Caco-2 (cell line): ENCODE measurements around the gene GRM3. TPM values are rescaled to one million over a fixed set of nuclear protein-coding genes. Genes with fewer than 3 reads are reported as not detected.

ENCODE experiments used
- BruUV-seq: library from RNA; stranded (reverse); fragments of 400-500 nt; replicated peaks from 2 replicates; lab custom pipeline; 2021; lab: Mats Ljungman, UMichigan
- CTCF ChIA-PET: fragments of 300-600 bp; sonication (Branson Sonifier 250); formaldehyde crosslinking; loops from one replicate; lab custom pipeline; 2022; ENCODE audit warnings: antibody characterized with exemption; lab: Charles Lee
- POLR2A ChIA-PET: fragments of 300-600 bp; sonication (Branson Sonifier 250); formaldehyde crosslinking; loops from one replicate; lab custom pipeline; 2022; ENCODE audit warnings: antibody characterized with exemption; lab: Charles Lee
- DNase-seq, 2 experiments: peaks; one replicate each; pipeline versions ENCODE4 v3.0.0 to v3.0.0-alpha.2; 2020 to 2022
- H3K27me3 ChIP-seq: replicated peaks from 2 replicates; pipeline ENCODE4 v1.6.0; 2011; ENCODE audit warnings: low read length; ENCODE audit not compliant: control insufficient read depth, insufficient read depth
- H3K36me3 ChIP-seq: 2 replicates; pipeline ENCODE4 v1.5.1; 2011; ENCODE audit warnings: low read length; ENCODE audit not compliant: control insufficient read depth, insufficient read depth
- H3K4me1 ChIP-seq: fragments of 250-450 bp; sonication (Bioruptor Pico); 2 replicates; pipeline ENCODE4 v1.5.1; 2020; ENCODE audit warnings: mild to moderate bottlenecking
- H3K4me3 ChIP-seq: 2 replicates; pipeline ENCODE4 v1.5.1; 2011; ENCODE audit warnings: low read depth, mild to moderate bottlenecking, control low read depth, low read length
- H3K9me3 ChIP-seq: fragments of 250-450 bp; sonication (Bioruptor Pico); 2 replicates; pipeline ENCODE4 v1.5.1; 2020; ENCODE audit warnings: mild to moderate bottlenecking, moderate library complexity
- H3K27ac Mint-ChIP-seq: one replicate; pipeline ENCODE4 v1.8.0; 2022; ENCODE audit warnings: mixed read lengths; ENCODE audit not compliant: unreplicated experiment
- H3K27me3 Mint-ChIP-seq: one replicate; pipeline ENCODE4 v1.8.0; 2022; ENCODE audit warnings: mixed read lengths; ENCODE audit not compliant: insufficient read depth, unreplicated experiment
- H3K36me3 Mint-ChIP-seq: one replicate; pipeline ENCODE4 v1.8.0; 2022; ENCODE audit warnings: mild to moderate bottlenecking, mixed read lengths; ENCODE audit not compliant: insufficient read depth, unreplicated experiment
- H3K4me1 Mint-ChIP-seq: one replicate; pipeline ENCODE4 v1.8.0; 2022; ENCODE audit warnings: low read depth, mixed read lengths; ENCODE audit not compliant: unreplicated experiment
- H3K4me3 Mint-ChIP-seq: one replicate; pipeline ENCODE4 v1.8.0; 2022; ENCODE audit warnings: mild to moderate bottlenecking, moderate library complexity, mixed read lengths; ENCODE audit not compliant: unreplicated experiment
- H3K9me3 Mint-ChIP-seq: one replicate; pipeline ENCODE4 v1.8.0; 2022; ENCODE audit warnings: mixed read lengths; ENCODE audit not compliant: unreplicated experiment
- intact Hi-C: fragments of 100-400 bp; cut with micrococcal nuclease; formaldehyde crosslinking; loops from one replicate; pipeline ENCODE4 v1.10.0; 2022; ENCODE audit not compliant: unreplicated experiment
- total RNA-seq: library from RNA; stranded (reverse); gene quantifications from 2 replicates; pipeline ENCODE4 v1.2.3, GENCODE V29; 2022
- TF ChIP-seq, protein P1 (sequence below), 2 experiments: fragments of 200-600 bp in 1 of 2; IDR thresholded peaks; 1 replicate in 1 of 2; 2 replicates in 1 of 2; pipeline versions ENCODE4 v1.5.1 to v1.8.0; 2011 to 2022; ENCODE audit warnings: antibody characterized with exemption in 1 of 2, control low read depth in 1 of 2, inconsistent platforms in 1 of 2, low read depth in 1 of 2, low read length in 1 of 2, mild to moderate bottlenecking in 1 of 2, moderate library complexity in 1 of 2; ENCODE audit not compliant: insufficient read depth in 1 of 2, severe bottlenecking in 1 of 2, unreplicated experiment in 1 of 2

Gene GRM3
- total RNA-seq, 1 experiment from 2014 or later: not detected

DNA sequence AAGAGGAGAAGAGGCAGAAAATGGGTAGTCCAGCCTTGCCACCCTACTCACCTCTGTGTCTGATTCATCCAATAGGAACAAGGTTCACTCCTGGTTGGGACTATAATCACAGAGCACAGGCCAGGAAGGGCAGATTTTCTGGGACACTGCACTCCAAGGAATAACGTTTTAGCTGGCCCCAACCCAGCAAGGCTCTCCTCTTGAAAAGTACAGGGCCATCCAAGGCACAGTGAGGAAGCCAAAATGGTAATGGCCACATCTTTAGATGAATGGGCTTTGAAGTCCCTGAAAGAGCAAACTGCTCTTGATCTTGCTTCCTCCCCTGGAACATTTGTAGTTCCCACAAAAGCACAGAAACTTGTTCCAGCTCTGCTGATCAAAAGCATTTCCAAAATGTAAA, 149.4 kb downstream of the GRM3 start:
- Mint-ChIP-seq H3K27ac (no peak overlapping the region), H3K36me3 (no peaks in the 10 kb centered on the region), H3K27me3 (peaks cover 5% of the 10 kb centered on the region), H3K4me1 (no peaks in the 10 kb centered on the region), H3K9me3 (no peaks in the 10 kb centered on the region), H3K4me3 (no peak overlapping the region)
- no peak overlapping the region for H3K4me3 ChIP-seq
- no peaks in the 10 kb centered on the region for H3K36me3 ChIP-seq
- no peaks in the 10 kb centered on the region for H3K4me1 ChIP-seq
- CTCF ChIA-PET: no interaction called here
- POLR2A ChIA-PET: no interaction called here
- TF ChIP-seq, protein P1, sequence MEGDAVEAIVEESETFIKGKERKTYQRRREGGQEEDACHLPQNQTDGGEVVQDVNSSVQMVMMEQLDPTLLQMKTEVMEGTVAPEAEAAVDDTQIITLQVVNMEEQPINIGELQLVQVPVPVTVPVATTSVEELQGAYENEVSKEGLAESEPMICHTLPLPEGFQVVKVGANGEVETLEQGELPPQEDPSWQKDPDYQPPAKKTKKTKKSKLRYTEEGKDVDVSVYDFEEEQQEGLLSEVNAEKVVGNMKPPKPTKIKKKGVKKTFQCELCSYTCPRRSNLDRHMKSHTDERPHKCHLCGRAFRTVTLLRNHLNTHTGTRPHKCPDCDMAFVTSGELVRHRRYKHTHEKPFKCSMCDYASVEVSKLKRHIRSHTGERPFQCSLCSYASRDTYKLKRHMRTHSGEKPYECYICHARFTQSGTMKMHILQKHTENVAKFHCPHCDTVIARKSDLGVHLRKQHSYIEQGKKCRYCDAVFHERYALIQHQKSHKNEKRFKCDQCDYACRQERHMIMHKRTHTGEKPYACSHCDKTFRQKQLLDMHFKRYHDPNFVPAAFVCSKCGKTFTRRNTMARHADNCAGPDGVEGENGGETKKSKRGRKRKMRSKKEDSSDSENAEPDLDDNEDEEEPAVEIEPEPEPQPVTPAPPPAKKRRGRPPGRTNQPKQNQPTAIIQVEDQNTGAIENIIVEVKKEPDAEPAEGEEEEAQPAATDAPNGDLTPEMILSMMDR (IDR thresholded peaks at IDR 0.05; ENCODE audit: insufficient read depth in 1 of 2, low read depth in 1 of 2, low read length in 1 of 2, severe bottlenecking in 1 of 2, unreplicated experiment in 1 of 2): no peak
- DNase-seq: no peak
- no peaks in the 10 kb centered on the region; the same call in 1 of the 2 replicates for H3K27me3 ChIP-seq
- H3K9me3 ChIP-seq: no peaks in the 10 kb centered on the region
- BruUV-seq: no TSS peak
- intact Hi-C loops: no loop called here

- no peak overlapping the region for H3K4me3 Mint-ChIP-seq
- Histone ChIP-seq H3K36me3 (no peaks in the 10 kb centered on the region), H3K27me3 (no peaks in the 10 kb centered on the region), H3K4me1 (no peaks in the 10 kb centered on the region), H3K9me3 (no peaks in the 10 kb centered on the region), H3K4me3 (no peak overlapping the region)
- TF ChIP-seq, protein P1 (IDR thresholded peaks at IDR 0.05; ENCODE audit: insufficient read depth in 1 of 2, low read depth in 1 of 2, low read length in 1 of 2, severe bottlenecking in 1 of 2, unreplicated experiment in 1 of 2): peak; percentile 51 to 61
- H3K9me3 Mint-ChIP-seq: no peaks in the 10 kb centered on the region
- POLR2A ChIA-PET: no interaction called here
- H3K4me1 Mint-ChIP-seq: no peaks in the 10 kb centered on the region
- no peaks in the 10 kb centered on the region for H3K36me3 Mint-ChIP-seq
- intact Hi-C loops: loop anchor here (1.0 to 2.0 kb wide), 5 partner anchors 31 to 214 kb away; no protein-coding TSS in a partner anchor
- H3K27ac Mint-ChIP-seq: no peak overlapping the region
- DNase-seq: peak in 1 of 2 experiments; percentile 32
- no TSS peak for BruUV-seq
- H3K27me3 Mint-ChIP-seq: no peaks in the 10 kb centered on the region
- CTCF ChIA-PET: interaction anchor here (0.6 to 1.4 kb wide), 5 partner anchors 9 to 345 kb away, joined by 3 to 12 read pairs (median 4); no protein-coding TSS in a partner anchor
Measured at GRCh38 chr7:86814661-86815379, 171.1 kb downstream of the GRM3 start.

DNA sequence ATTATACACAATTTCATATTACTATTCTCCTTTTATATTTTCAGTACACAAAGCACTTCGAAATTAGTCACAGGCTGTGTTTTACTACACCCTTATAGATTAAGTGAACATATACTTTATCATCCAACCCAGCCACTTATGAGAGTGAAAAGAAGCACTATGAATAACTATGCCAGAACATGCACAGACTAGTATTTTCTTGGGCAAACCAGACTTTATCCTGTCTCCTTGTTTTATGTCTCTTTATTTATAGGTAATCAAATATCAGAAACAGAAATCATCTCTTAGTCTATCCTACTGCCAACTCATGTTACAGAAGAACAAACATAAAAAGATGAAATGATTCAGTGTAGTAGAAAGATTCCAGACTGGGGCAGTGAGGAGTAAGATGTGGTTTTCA, 171.8 kb downstream of the GRM3 start:
- Mint-ChIP-seq H3K4me1 (no peaks in the 10 kb centered on the region), H3K9me3 (no peaks in the 10 kb centered on the region), H3K27me3 (no peaks in the 10 kb centered on the region), H3K4me3 (no peak overlapping the region), H3K36me3 (no peaks in the 10 kb centered on the region), H3K27ac (no peak overlapping the region)
- no peaks in the 10 kb centered on the region for H3K4me1 ChIP-seq
- POLR2A ChIA-PET: no interaction called here
- intact Hi-C loops: loop anchor here (1.0 to 2.0 kb wide), 5 partner anchors 31 to 215 kb away; no protein-coding TSS in a partner anchor
- H3K9me3 ChIP-seq: no peaks in the 10 kb centered on the region
- BruUV-seq: no TSS peak
- CTCF ChIA-PET: interaction anchor here (0.6 to 1.4 kb wide), 4 partner anchors 8 to 346 kb away, joined by 3 to 12 read pairs (median 4); no protein-coding TSS in a partner anchor
- no peaks in the 10 kb centered on the region for H3K36me3 ChIP-seq
- no peak overlapping the region for H3K4me3 ChIP-seq
- no peak for DNase-seq
- TF ChIP-seq, protein P1 (IDR thresholded peaks at IDR 0.05; ENCODE audit: insufficient read depth in 1 of 2, low read depth in 1 of 2, low read length in 1 of 2, severe bottlenecking in 1 of 2, unreplicated experiment in 1 of 2): no peak
- H3K27me3 ChIP-seq: no peaks in the 10 kb centered on the region
